ENCODE data around the gene DNMT1.

GRCh38 chr19:10182847-10183246, 11.9 kb downstream of the DNMT1 start:
- no peak for TF ChIP-seq CTCF (IDR thresholded peaks at IDR 0.05)
- no peak for TF ChIP-seq ZFX (IDR thresholded peaks at IDR 0.05; ENCODE audit: borderline replicate concordance)
